ENCODE measurements around the gene LRRC37A3.
"Not testable (repeated sequence)": the region's sequence is repeated elsewhere in the genome, so short reads cannot be mapped to it uniquely, and the experiment has no call there.

The LRRC37A3 gene

GRCh38 chr17:64926430-64926829 lies 7.2 kb upstream of the LRRC37A3 start:
- DNase-seq (ENCODE audit: low spot score) = not testable (repeated sequence)

DNA sequence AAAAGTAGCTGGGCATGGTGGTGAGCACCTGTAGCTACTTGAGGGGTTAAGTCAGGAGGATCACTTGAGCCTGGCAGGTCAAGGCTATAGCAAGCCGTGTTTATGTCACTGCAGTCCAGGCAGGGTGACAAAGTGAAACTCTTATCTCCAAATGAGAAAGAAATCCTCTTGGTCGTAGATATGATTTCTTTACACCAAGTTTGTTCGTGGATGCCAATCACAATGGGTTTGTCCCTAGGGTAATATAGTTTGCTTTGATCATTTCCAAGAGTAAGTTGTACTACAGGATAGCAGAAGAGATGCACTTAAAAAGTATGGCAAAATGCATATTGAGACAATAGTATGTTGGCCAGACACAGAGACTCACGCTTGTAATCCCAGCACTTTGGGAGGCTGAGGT lies 6.0 kb upstream of the LRRC37A3 start:
- DNase-seq (ENCODE audit: low spot score) = not testable (repeated sequence)

DNA sequence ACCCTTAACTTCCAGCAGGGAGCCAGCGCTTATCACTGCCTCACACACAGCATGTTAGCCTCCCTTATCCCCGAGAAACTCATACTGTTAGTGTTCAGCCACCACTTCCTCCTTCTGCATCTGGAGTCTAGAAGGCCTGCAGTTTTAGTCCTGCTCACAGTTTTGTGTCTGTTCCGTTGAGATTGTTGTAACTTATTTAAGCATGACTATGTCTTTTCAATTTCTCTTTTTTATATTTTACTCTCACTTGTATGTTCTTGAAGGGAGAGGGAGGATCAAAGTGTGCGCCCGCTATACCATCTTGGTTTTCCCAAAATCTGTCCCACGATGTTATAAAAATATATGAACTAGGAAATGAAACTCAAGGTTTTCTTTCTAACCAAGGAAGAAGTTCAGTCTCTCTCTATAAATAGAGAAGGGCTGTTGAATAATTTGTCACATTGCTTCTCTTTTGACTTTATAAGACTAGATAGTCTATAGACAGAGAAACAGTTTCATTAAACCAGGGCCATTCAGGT lies 3.8 kb upstream of the LRRC37A3 start:
- DNase-seq (ENCODE audit: low spot score) = not testable (repeated sequence)

GRCh38 chr17:64920419-64921172 lies 1.3 kb upstream of the LRRC37A3 start:
- no peak for DNase-seq (ENCODE audit: low spot score)

- DNase-seq (ENCODE audit: low spot score) = no peak
Measured at GRCh38 chr17:64920026-64920418, 744 bp upstream of the LRRC37A3 start.

DNA sequence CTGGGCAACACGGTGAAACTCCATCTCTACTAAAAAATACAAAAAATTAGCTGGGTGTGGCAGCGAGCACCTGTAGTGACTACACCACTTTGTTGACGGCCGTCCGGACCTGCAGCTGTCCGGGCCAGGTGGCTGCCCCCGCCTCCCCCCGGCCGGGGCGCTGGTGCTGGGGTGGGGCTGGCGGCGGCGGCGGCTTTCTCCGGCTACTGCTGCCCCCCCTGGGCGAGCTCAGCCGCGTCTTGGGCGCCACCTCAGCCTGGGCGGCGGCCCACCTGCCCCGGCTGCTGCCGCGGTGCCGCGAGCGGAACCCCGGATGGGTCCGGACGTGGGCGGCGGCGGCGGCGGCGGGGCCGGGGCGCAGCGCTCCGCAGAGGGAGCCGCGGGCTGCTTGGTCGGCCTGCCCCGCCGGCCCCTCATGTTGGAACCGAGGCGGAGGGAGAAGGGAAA lies 413 bp downstream of the LRRC37A3 start:
- not testable (repeated sequence) for DNase-seq (ENCODE audit: low spot score)

DNA sequence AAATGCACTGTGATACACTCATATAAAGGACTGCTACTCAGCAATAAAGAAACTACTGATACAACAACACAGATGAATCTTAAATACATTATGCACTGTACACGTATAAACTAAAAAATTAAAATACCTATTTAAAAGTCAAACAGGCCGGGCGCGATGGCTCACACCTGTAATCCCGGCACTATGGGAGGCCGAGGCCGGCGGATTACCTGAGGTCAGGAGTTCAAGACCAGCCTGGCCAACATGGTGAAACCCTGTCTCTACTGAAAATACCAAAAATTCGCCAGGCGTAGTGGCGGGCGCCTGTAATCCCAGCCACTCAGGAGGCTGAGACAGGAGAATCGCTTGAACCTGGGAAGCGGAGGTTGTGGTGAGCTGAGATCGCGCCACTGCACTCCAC lies 1.7 kb downstream of the LRRC37A3 start:
- DNase-seq (ENCODE audit: low spot score) = not testable (repeated sequence)

- not testable (repeated sequence) for DNase-seq (ENCODE audit: low spot score)
Measured at GRCh38 chr17:64915244-64915643, 4.0 kb downstream of the LRRC37A3 start.

- DNase-seq (ENCODE audit: low spot score) = not testable (repeated sequence)
Measured at GRCh38 chr17:64910191-64910514, 9.1 kb downstream of the LRRC37A3 start.

- not testable (repeated sequence) for DNase-seq (ENCODE audit: low spot score)
Measured at GRCh38 chr17:64909511-64910190, 9.6 kb downstream of the LRRC37A3 start.

DNA sequence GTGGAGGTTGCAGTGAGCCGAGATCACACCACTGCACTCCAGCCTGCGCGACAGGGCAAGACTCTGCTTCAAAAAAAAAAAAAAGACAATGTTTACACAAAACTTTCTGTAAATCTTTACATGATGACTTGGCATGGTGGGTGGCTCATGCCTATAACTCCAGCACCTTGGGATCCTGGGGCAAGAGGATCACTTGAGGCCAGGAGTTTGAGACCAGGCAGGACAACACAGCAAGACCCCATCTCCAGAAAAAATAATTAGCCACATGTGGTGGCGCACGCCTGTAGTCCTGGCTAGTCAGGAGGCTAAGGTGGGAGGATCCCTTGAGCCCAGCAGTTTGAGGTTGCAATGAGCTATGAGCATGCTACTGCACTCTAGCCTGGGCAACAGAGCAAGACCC lies 15.2 kb downstream of the LRRC37A3 start:
- not testable (repeated sequence) for DNase-seq (ENCODE audit: low spot score)

DNA sequence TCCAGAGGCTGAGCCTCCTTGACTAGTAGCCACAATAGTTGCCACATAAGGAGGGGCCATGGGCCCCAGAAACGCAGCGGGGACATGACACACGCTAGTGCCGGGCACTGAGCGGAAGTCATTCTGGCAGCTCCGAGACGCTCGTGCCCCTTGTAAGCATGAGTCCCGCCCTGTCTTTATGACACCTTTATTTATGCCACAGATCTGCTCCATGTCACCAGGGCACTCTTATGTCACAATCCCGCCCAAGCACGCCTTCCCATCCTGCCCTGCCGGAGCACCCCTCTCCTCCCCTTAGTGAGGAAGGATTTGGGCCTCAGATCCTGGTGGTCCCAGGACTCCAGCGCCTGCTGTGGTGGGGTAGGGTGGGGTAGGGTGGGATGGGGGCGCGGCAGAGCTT lies 22.1 kb downstream of the LRRC37A3 start:
- DNase-seq (ENCODE audit: low spot score) = not testable (repeated sequence)

DNA sequence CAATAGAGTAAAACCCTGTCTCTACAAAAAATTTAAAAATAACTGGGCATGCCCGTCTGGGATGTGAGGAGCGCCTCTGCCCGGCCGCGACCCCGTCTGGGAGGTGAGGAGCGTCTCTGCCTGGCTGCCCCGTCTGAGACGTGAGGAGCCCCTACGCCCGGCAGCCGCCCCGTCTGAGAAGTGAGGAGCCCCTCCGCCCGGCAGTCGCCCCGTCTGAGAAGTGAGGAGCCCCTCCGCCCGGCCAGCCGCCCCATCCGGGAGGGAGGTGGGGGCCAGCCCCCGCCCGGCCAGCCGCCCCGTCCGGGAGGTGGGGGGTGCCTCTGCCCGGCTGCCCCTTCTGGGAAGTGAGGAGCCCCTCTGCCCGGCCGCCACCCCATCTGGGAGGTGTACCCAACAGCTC lies 45.1 kb downstream of the LRRC37A3 start:
- DNase-seq (ENCODE audit: low spot score) = not testable (repeated sequence)

DNA sequence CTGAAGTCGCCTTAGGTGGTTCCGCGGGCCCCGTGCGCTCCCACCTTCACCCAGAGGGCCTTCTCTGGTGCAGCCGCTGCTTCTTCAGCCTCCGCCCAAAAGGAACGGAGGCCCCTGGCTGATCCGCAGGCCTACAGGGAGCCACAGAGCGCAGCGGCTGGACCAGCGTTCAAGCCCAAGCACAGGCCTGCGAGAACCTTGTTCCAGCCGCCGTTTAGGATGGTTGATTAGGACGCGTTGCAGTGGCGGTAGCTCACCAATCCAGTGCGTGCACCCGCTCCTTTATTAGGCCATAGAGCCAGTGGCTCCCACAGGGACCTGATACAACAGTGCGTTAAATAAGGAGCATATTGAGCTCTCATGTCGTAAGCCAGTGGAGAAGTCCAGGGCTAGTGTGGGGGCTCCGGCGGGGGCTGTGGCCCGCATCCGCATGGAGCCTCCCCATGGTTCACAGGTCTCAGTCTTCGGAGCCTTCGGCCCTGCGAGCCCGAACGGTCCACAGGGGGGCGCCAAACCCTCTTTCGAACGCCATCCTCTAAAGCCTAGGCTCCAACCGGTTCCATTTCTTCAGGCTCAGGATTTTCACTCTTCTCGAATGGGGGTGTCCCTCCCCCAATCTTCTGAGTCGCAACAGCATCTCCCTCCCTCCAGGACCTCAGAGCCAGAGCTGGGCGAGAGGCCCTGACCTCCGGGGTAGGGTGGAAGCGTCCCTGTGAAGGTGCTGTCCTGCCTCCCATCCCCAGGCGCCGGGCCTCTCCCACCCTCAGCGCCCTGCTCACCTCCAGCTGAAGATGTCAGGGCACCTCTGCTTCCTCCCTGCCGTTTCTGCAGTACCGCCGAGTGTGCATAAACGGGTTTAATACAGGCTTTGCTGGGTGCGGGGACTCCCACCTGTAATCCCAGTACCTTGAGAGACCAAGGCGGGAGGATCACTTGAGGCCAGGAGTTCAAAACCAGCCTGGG lies 71.5 kb downstream of the LRRC37A3 start:
- peak; percentile 39 for DNase-seq (ENCODE audit: low spot score)

DNA sequence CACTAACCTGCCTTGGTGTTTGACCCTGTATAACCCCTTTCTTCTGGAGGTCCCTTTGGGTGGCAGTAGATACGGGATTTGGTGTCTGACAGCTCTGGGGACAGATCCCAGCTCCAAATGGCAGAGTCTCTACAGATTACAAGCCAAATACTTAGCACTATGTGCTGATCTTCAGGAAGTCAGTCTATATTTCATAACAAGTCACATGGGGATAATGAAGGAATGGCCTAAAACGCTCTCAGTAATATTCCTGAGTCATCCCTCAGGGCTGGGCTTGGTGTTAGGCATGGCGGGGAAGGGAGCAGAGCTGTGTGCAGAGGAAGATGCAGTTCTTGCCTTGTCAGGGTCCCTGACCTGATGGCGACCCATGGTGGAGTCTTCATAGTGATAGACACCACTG lies 72.4 kb downstream of the LRRC37A3 start:
- not testable (repeated sequence) for DNase-seq (ENCODE audit: low spot score)

DNA sequence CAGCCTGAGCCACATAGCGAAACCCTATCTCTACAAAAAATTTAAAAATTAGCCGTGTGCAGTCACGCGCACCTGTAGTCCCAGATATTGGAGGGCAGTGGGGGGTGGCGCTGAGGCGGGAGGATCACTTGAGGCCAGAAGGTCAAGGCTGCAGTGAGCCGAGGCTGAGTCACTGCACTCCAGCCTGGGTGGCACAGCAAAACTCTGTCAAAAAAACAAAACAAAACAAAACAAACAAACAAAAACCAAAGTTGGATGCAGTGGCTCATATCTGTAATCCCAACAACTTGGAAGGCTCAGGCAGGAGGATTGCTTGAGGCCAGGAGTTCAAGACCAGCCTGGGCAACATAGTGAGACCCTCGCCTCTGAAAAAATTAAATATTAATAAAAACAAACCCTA lies 75.4 kb downstream of the LRRC37A3 start:
- not testable (repeated sequence) for DNase-seq (ENCODE audit: low spot score)

DNA sequence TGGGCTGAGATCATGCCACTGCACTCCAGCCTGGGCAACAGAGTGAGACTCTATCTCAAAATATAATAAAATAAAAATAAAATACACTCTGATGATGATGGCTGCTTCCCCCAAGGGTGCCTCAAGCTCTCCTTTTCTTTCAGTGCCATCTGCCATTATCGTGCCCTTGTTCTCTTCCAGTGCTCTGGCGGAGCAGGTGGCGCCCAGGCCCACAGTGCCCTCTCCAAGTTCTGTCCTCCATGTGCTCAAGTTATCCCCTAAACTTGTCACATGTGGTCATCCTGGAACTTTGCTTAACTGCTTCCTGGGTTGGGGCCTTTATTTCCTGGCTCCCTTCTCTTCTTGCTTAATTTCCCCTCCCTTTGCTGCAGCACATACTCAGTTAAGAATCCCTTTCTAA lies 76.4 kb downstream of the LRRC37A3 start:
- not testable (repeated sequence) for DNase-seq (ENCODE audit: low spot score)

GRCh38 chr17:64840960-64841359 lies 78.3 kb downstream of the LRRC37A3 start:
- not testable (repeated sequence) for DNase-seq (ENCODE audit: low spot score)

GRCh38 chr17:64838513-64838912 lies 80.8 kb downstream of the LRRC37A3 start:
- DNase-seq (ENCODE audit: low spot score) = not testable (repeated sequence)

GRCh38 chr17:64837018-64837761 lies 82.1 kb downstream of the LRRC37A3 start:
- DNase-seq (ENCODE audit: low spot score) = peak; percentile 88

- not testable (repeated sequence) for DNase-seq (ENCODE audit: low spot score)
Measured at GRCh38 chr17:64836623-64837017, 82.7 kb downstream of the LRRC37A3 start.

Data from GM03348 (cell line).